NCI-H2107 treated with DMSO at 0.1 percent for 48 hours (cell line): Measurements from ENCODE around the gene SLC30A4.
"Not testable (repeated sequence)": the region's sequence is repeated elsewhere in the genome, so short reads cannot be mapped to it uniquely, and the experiment has no call there.

Experiments
- DNase-seq: peaks from one replicate; lab custom pipeline; 2025; ENCODE audit not compliant: unreplicated experiment; lab: John Stamatoyannopoulos, UW

The SLC30A4 gene

GRCh38 chr15:45522328-45523165, at the start of gene SLC30A4:
Gene SLC30A4, minus strand, starts transcription at chr15:45522755. Its CDS starts 401 bp downstream, at chr15:45522354.
- DNase-seq = no peak

GRCh38 chr15:45555934-45556608, 33.5 kb upstream of the SLC30A4 start:
- DNase-seq = no peak

GRCh38 chr15:45551676-45552075, 29.1 kb upstream of the SLC30A4 start:
- no peak for DNase-seq

GRCh38 chr15:45550436-45550835, 27.9 kb upstream of the SLC30A4 start:
- DNase-seq = no peak

GRCh38 chr15:45549541-45550220, 27.1 kb upstream of the SLC30A4 start:
- no peak for DNase-seq

- no peak for DNase-seq
Observed at GRCh38 chr15:45548753-45549520, 26.4 kb upstream of the SLC30A4 start.

- no peak for DNase-seq
Observed at GRCh38 chr15:45546789-45547188, 24.2 kb upstream of the SLC30A4 start.

- no peak for DNase-seq
Observed at GRCh38 chr15:45544266-45545023, 21.9 kb upstream of the SLC30A4 start.

- no peak for DNase-seq
Observed at GRCh38 chr15:45543051-45543450, 20.5 kb upstream of the SLC30A4 start.

- DNase-seq = no peak
Observed at GRCh38 chr15:45540531-45540930, 18.0 kb upstream of the SLC30A4 start.

- DNase-seq = no peak
Observed at GRCh38 chr15:45539680-45540079, 17.1 kb upstream of the SLC30A4 start.

- no peak for DNase-seq
Observed at GRCh38 chr15:45536934-45537333, 14.4 kb upstream of the SLC30A4 start.

- no peak for DNase-seq
Observed at GRCh38 chr15:45535486-45536042, 13.0 kb upstream of the SLC30A4 start.

- DNase-seq = no peak
Observed at GRCh38 chr15:45534821-45535220, 12.3 kb upstream of the SLC30A4 start.

GRCh38 chr15:45532892-45533291, 10.3 kb upstream of the SLC30A4 start:
- not testable (repeated sequence) for DNase-seq

- DNase-seq = no peak
Observed at GRCh38 chr15:45529613-45530012, 7.1 kb upstream of the SLC30A4 start.

- no peak for DNase-seq
Observed at GRCh38 chr15:45527086-45527485, 4.5 kb upstream of the SLC30A4 start.

- DNase-seq = no peak
Observed at GRCh38 chr15:45523166-45523460, 558 bp upstream of the SLC30A4 start.

- no peak for DNase-seq
Observed at GRCh38 chr15:45521596-45522327, 793 bp downstream of the SLC30A4 start.
